Stimulated activated CD8-positive, alpha-beta memory T cell treated with anti-CD3 and anti-CD28 coated beads, Interleukin-4, amount 100 ng/mL, for 4 hours (primary cell): Measurements from ENCODE around the gene NTN5.
"Not testable (repeated sequence)": the region's sequence is repeated elsewhere in the genome, so short reads cannot be mapped to it uniquely, and the experiment has no call there.

Source experiments
- DNase-seq, 2 donors: peaks; one replicate each; pipeline ENCODE4 v3.0.0-alpha.2; 2020; ENCODE audit warnings: low read depth in 2 of 2, low spot score in 1 of 2

NTN5 gene

GRCh38 chr19:48670699-48671445 lies 1.9 kb downstream of the NTN5 start:
- no peak for DNase-seq

DNA sequence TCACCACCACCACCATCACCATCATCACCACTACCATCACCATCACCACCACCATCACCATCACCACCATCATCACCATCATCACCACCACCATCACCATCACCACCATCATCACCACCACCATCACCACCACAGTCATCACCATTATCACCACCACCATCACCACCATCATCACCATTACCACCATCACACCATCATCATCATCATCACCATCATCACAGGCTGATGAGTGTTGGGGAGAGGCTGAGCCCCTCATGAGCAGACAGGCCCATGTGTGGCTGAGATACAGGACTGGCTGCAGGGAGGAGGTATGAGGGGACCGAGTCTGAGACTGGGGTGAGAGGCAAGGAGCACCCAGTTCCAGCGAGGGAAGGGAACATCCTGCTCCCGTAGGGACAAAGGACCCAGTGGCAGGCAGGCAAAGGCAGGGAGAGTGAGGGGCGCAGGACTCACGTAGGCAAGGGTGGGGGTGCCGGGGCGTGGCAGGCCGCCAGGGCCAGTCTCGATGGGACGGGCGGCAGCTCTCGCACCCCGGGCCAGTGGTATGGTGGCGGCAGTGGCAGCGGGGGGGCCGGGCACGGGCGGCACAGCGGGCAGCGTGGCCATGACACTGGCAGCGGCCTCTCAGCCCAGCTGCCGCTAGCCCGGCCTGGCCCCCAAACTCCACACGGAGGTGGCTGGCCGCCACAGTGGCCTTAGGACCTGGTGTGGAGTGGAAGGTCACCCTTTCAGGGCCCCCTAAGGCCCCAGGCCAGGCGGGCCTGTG lies 2.7 kb downstream of the NTN5 start:
- DNase-seq, result no peak

- DNase-seq, result no peak
Measured at GRCh38 chr19:48668761-48669160, 4.1 kb downstream of the NTN5 start.

DNA sequence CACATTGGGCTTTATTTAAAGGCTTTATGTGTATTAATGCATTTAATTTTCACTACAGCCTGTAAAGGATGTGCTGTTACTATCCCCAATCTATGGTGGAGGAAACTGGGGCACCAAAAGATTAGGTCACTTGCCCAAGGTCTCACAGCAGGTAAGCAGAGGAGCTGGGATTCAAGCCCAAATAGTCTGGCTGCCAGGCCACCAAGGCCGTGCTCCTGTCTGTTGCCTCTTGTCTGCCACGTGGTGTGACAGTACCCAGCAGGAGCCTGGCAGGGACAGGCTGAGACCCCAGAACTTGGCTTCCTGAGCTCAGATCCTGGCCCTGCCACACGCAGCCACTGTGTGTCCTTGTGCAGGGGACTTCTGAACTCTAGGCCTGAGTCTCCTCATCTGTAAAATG lies 4.5 kb downstream of the NTN5 start:
- no peak for DNase-seq

GRCh38 chr19:48665786-48666185 lies 7.0 kb downstream of the NTN5 start:
- no peak for DNase-seq

GRCh38 chr19:48664476-48664875 lies 8.3 kb downstream of the NTN5 start:
- no peak for DNase-seq

DNA sequence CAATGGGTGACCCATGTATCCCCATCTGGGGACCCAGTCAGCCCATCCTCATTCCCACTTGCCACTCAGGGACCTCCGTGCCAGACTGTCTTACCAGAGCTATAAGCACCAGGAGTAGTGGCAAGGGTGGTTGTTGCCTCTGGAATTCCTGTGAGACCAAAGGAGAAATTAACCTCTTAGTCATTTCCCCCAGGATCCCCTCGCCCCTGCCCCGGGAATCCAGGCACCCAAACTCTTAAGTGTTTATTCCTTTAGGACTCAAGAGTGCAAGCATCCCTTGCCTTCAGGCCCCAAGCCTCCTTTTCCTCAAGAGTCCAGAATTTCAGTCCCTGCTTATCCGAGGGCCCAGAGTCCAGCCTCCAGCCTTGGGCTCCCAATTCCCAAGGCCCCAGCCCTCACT lies 9.2 kb downstream of the NTN5 start:
- DNase-seq, result no peak

GRCh38 chr19:48661711-48662090 lies 11.1 kb downstream of the NTN5 start:
- no peak for DNase-seq

DNA sequence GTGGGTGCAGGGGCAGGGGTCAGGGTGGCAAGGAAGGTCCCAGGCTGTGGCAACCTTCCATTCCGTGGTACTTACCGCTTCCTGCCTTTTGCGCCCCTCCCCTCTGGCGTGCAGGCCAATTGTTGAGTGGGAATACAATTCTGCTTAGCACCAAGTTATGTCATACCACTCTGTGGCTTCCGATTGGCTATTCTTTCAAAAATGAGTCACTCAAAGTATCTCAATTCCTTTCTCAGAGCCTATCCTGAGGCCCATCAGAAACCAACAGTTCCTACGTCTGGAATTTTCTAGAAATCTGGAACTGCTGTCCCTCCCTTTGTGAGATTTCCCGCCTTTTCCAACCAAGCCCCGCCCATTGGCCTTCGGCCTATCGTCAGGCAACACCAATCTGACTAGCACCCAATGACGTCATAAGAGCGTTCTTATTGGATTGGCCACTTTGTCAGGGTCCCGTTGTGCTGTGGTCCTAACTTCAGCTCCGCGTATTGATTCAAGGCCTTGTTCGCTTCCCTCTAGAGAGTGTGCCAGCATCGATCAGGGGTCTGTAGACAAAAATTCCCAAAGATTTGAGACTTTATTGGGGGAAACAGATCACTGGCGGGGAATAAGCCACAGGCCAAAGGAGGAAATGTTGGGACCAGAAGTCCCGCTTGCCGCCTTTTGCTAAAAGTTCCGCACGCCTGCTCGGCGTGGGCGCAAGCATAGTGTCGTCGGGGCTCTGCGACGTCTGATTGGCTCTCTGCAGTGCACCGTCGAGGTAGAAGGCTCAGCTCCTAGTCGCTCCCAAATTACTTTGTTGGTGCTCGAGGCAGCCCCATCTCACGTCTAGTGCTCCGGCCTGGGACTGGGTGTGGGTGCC lies 11.7 kb downstream of the NTN5 start:
- DNase-seq, result peak; percentile 56 to 59

DNA sequence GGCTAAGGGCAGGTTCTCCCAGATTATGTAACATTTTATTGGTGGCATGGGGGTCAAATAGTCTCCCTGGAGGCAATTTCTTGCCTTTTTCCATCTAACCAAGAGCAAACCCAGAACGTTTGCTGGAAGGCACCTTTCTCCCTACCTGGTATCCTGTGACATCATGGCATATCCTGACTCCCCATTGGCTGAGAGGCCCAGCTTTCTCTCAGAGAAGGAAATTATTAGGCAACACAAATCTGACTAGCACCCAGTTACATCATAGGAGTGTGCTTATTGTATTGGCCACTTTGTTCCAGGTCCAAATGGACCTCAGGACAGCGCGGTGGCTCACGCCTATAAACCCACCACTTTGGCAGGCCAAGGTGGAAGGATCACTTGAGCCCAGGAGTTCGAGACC lies 13.0 kb downstream of the NTN5 start:
- DNase-seq, result no peak

- DNase-seq, result no peak
Measured at GRCh38 chr19:48658483-48658882, 14.3 kb downstream of the NTN5 start.

DNA sequence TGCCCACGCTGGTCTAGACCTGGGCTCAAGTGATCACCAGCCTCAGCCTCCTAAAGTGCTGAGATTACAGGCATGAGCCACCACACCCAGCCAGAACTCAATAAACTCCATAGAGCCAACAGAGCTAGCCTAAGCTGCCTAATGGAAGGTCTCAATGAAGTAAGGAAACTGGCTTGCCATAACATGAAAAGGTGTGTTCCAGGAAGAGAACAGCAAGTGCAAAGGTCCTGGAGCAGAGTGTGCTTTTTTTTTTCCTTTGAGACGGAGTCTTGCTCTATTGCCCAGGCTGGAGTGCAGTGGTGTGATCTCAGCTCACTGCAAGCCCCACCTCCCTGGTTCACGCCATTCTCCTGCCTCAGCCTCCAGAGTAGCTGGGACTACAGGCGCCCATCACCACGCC lies 15.0 kb downstream of the NTN5 start:
- DNase-seq, result not testable (repeated sequence)

GRCh38 chr19:48656840-48657474 lies 15.9 kb downstream of the NTN5 start:
- no peak for DNase-seq

GRCh38 chr19:48654299-48655059 lies 18.3 kb downstream of the NTN5 start:
- DNase-seq, result no peak

- DNase-seq, result no peak
Measured at GRCh38 chr19:48651683-48652048, 21.2 kb downstream of the NTN5 start.

- DNase-seq, result no peak
Measured at GRCh38 chr19:48650974-48651682, 21.7 kb downstream of the NTN5 start.

- no peak for DNase-seq
Measured at GRCh38 chr19:48648134-48648533, 24.7 kb downstream of the NTN5 start.

- no peak for DNase-seq
Measured at GRCh38 chr19:48646722-48647216, 26.0 kb downstream of the NTN5 start.

GRCh38 chr19:48646001-48646721 lies 26.7 kb downstream of the NTN5 start, which contains the start of gene CA11:
CA11 (minus strand) TSS chr19:48646187; CDS start chr19:48645632, 555 bp downstream.
- DNase-seq, result peak; percentile 77 to 82
